ENCODE data around the gene HDAC4. TPM values are rescaled to one million over a fixed set of nuclear protein-coding genes. Genes with fewer than 3 reads are reported as not detected.

The HDAC4 gene
- total and polyA plus RNA-seq, 3 donors from 2014 or later, result 29.0 to 67.5 (median 58.7) TPM

- Histone ChIP-seq H3K27ac (no peak overlapping the region), H3K4me3 (no peak overlapping the region), H3K4me1 (no peaks in the 10 kb centered on the region), H3K9me3 (no peaks in the 10 kb centered on the region), H3K27me3 (no peaks in the 10 kb centered on the region), H3K36me3 (ENCODE audit: low read depth, missing control alignments) (no peaks in the 10 kb centered on the region)
- TF ChIP-seq CTCF (IDR thresholded peaks at IDR 0.05) (no peak), POLR2A (IDR thresholded peaks at IDR 0.05) (no peak)
- intact Hi-C loops (cut with DNase I; ENCODE audit: low total_unique reads), result no loop called here
- 89 to 95% methylated on average over 13 to 14 of the region's 14 CpGs for WGBS, 2 donors
- DNase-seq, result no peak
Measured at GRCh38 chr2:239180526-239181073, 220.2 kb downstream of the HDAC4 start.

GRCh38 chr2:239179851-239180371 lies 220.9 kb downstream of the HDAC4 start:
- H3K36me3 ChIP-seq (ENCODE audit: low read depth, missing control alignments), result no peaks in the 10 kb centered on the region

DNA sequence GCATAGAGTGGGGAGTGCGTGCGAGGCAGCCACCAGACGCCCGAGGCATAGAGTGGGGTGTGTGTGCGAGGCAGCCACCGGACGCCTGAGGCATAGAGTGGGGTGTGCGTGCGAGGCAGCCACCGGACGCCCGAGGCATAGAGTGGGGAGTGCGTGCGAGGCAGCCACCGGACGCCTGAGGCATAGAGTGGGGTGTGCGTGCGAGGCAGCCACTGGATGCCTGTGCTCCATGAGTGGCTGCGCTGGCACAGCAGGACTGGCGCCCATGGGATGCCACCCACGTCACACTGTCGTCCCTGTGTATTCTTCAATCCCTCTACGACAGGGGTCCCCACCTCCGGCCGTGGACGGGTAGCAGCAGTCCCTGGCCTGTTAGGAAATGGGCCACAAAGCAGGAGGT lies 221.9 kb downstream of the HDAC4 start:
- Histone ChIP-seq H3K27me3 (no peaks in the 10 kb centered on the region), H3K27ac (no peak overlapping the region), H3K9me3 (no peaks in the 10 kb centered on the region), H3K4me1 (no peaks in the 10 kb centered on the region), H3K4me3 (no peak overlapping the region), H3K36me3 (ENCODE audit: low read depth, missing control alignments) (no peaks in the 10 kb centered on the region)
- no peak for TF ChIP-seq POLR2A (IDR thresholded peaks at IDR 0.05)
- no peak for TF ChIP-seq CTCF (IDR thresholded peaks at IDR 0.05)
- intact Hi-C loops (cut with DNase I; ENCODE audit: low total_unique reads), result no loop called here
- no peak for DNase-seq
- WGBS, 2 donors, result 91 to 93% methylated on average over 26 of the region's 26 CpGs

More at GRCh38 chr2:239179851-239180371, 220.9 kb downstream of the HDAC4 start:
- Histone ChIP-seq H3K27ac (no peak overlapping the region), H3K27me3 (no peaks in the 10 kb centered on the region), H3K4me3 (no peak overlapping the region), H3K4me1 (no peaks in the 10 kb centered on the region), H3K9me3 (no peaks in the 10 kb centered on the region)
- intact Hi-C loops (cut with DNase I; ENCODE audit: low total_unique reads), result no loop called here
- TF ChIP-seq POLR2A (IDR thresholded peaks at IDR 0.05) (no peak), CTCF (IDR thresholded peaks at IDR 0.05) (no peak)
- DNase-seq, result no peak
- WGBS, 2 donors, result 91 to 98% methylated on average over 15 to 22 of the region's 22 CpGs

DNA sequence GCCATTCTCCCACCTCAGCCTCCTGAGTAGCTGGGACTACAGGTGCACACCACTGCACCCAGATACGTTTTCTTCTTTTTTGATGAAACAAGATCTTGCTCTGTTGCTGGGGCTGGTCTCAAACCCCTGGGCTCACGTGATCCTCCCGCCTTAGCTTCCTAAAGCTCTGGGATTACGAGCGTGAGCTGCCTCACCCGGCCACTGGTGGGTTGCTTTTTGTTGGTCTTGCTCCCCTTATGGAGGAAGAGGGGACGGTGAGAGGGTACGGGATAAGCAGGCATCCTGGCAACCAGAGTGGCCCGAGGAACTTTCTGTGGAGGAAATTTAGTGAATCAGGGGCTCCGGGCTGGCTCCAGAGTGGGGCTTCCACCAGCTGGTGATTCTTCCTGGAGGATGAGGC lies 222.3 kb downstream of the HDAC4 start:
- no peak overlapping the region for H3K4me3 ChIP-seq
- no peaks in the 10 kb centered on the region for H3K9me3 ChIP-seq
- H3K36me3 ChIP-seq (ENCODE audit: low read depth, missing control alignments), result no peaks in the 10 kb centered on the region
- H3K4me1 ChIP-seq, result no peaks in the 10 kb centered on the region
- DNase-seq, result no peak
- intact Hi-C loops (cut with DNase I; ENCODE audit: low total_unique reads), result no loop called here
- TF ChIP-seq POLR2A (IDR thresholded peaks at IDR 0.05) (no peak), CTCF (IDR thresholded peaks at IDR 0.05) (no peak)
- 96 to 99% methylated on average over 10 of the region's 10 CpGs for WGBS, 2 donors
- no peaks in the 10 kb centered on the region for H3K27me3 ChIP-seq
- H3K27ac ChIP-seq, result no peak overlapping the region

- intact Hi-C loops (cut with DNase I; ENCODE audit: low total_unique reads), result no loop called here
- H3K27me3 ChIP-seq, result no peaks in the 10 kb centered on the region
- no peak overlapping the region for H3K4me3 ChIP-seq
- no peak overlapping the region for H3K27ac ChIP-seq
- no peaks in the 10 kb centered on the region for H3K4me1 ChIP-seq
- DNase-seq, result no peak
- TF ChIP-seq POLR2A (IDR thresholded peaks at IDR 0.05), result no peak
- TF ChIP-seq CTCF (IDR thresholded peaks at IDR 0.05), result no peak
- H3K36me3 ChIP-seq (ENCODE audit: low read depth, missing control alignments), result no peaks in the 10 kb centered on the region
- WGBS, 2 donors, result 97% methylated on average over 17 of the region's 17 CpGs
- H3K9me3 ChIP-seq, result no peaks in the 10 kb centered on the region
Measured at GRCh38 chr2:239177908-239178307, 222.9 kb downstream of the HDAC4 start.

All from testis (tissue), 3 donors.